Mesenchymal stem cell (in vitro differentiated cells and primary cell): ENCODE measurements around the gene COQ7.

Experiments
- DNase-seq: peaks from one replicate; pipeline ENCODE4 v3.0.0-alpha.2; 2013
- H2AFZ ChIP-seq: one replicate; pipeline ENCODE4 v1.6.1; 2013; ENCODE audit warnings: low read depth, mild to moderate bottlenecking, control low read depth, inconsistent platforms, low read length, moderate library complexity
- H2AK5ac ChIP-seq: 2 replicates; pipeline ENCODE4 v1.6.1; 2013; ENCODE audit warnings: low read length, moderate library complexity, mild to moderate bottlenecking, inconsistent platforms; ENCODE audit not compliant: severe bottlenecking
- H2BK120ac ChIP-seq: one replicate; pipeline ENCODE4 v1.6.1; 2013; ENCODE audit warnings: low read depth, mild to moderate bottlenecking, inconsistent platforms, low read length, moderate library complexity
- H2BK12ac ChIP-seq, 2 experiments: one replicate each; pipeline ENCODE4 v1.6.1; 2013; ENCODE audit warnings: inconsistent platforms in 2 of 2, low read length in 2 of 2, mild to moderate bottlenecking in 2 of 2, moderate library complexity in 2 of 2, control low read depth in 1 of 2
- H2BK15ac ChIP-seq: one replicate; pipeline ENCODE4 v1.6.1; 2013; ENCODE audit warnings: mild to moderate bottlenecking, low read depth, inconsistent platforms; ENCODE audit not compliant: poor library complexity, severe bottlenecking
- H2BK5ac ChIP-seq: 2 replicates; pipeline ENCODE4 v1.6.1; 2013; ENCODE audit warnings: low read depth, mild to moderate bottlenecking, low read length, control low read depth, inconsistent platforms; ENCODE audit not compliant: poor library complexity, severe bottlenecking
- H3K14ac ChIP-seq, 2 experiments: one replicate each; pipeline ENCODE4 v1.6.1; 2013; ENCODE audit warnings: inconsistent platforms in 2 of 2, low read length in 2 of 2, control low read depth in 1 of 2, mild to moderate bottlenecking in 1 of 2, moderate library complexity in 1 of 2
- H3K18ac ChIP-seq, 2 experiments: one replicate each; pipeline ENCODE4 v1.6.1; 2013; ENCODE audit warnings: inconsistent platforms in 2 of 2, low read length in 2 of 2, control low read depth in 1 of 2, low read depth in 1 of 2, mild to moderate bottlenecking in 1 of 2
- H3K23ac ChIP-seq, 2 experiments: one replicate each; pipeline ENCODE4 v1.6.1; 2013; ENCODE audit warnings: inconsistent platforms in 2 of 2, low read length in 2 of 2, mild to moderate bottlenecking in 2 of 2, moderate library complexity in 2 of 2, control low read depth in 1 of 2
- H3K27ac ChIP-seq: 2 replicates; pipeline ENCODE4 v1.5.1; 2013; ENCODE audit warnings: mild to moderate bottlenecking, moderate library complexity, low read length, control low read depth, inconsistent platforms; ENCODE audit not compliant: poor library complexity, severe bottlenecking
- H3K27me3 ChIP-seq, 2 experiments: 2 replicates each; pipeline versions ENCODE4 v1.6.1 to v1.7.0; 2013; ENCODE audit warnings: low read length in 2 of 2, mild to moderate bottlenecking in 2 of 2, moderate library complexity in 2 of 2, control low read depth in 1 of 2, inconsistent platforms in 1 of 2; ENCODE audit not compliant: control insufficient read depth in 1 of 2, insufficient read depth in 1 of 2
- H3K36me3 ChIP-seq, 2 experiments: 2 replicates each; pipeline versions ENCODE4 v1.6.1 to v1.7.0; 2013; ENCODE audit warnings: low read length in 2 of 2, control low read depth in 1 of 2, inconsistent platforms in 1 of 2, low read depth in 1 of 2, mild to moderate bottlenecking in 1 of 2; ENCODE audit not compliant: insufficient read depth in 2 of 2, control insufficient read depth in 1 of 2
- H3K4ac ChIP-seq, 2 experiments: one replicate each; pipeline ENCODE4 v1.6.1; 2013; ENCODE audit warnings: inconsistent platforms in 2 of 2, low read length in 2 of 2, mild to moderate bottlenecking in 2 of 2, moderate library complexity in 2 of 2, control low read depth in 1 of 2, low read depth in 1 of 2
- H3K4me1 ChIP-seq: 2 replicates; pipeline ENCODE4 v1.6.1; 2013; ENCODE audit warnings: low read depth, low read length, control low read depth; ENCODE audit not compliant: control insufficient read depth, insufficient read depth
- H3K4me2 ChIP-seq: 2 replicates; pipeline ENCODE4 v1.6.1; 2013; ENCODE audit warnings: low read length, mild to moderate bottlenecking, inconsistent platforms; ENCODE audit not compliant: poor library complexity, severe bottlenecking
- H3K4me3 ChIP-seq, 2 experiments: 2 replicates each; pipeline versions ENCODE4 v1.5.1 to v1.7.0; 2013; ENCODE audit warnings: low read length in 2 of 2, mild to moderate bottlenecking in 2 of 2, control low read depth in 1 of 2, low read depth in 1 of 2; ENCODE audit not compliant: insufficient read depth in 1 of 2
- H3K79me1 ChIP-seq: replicated peaks from 2 replicates; pipeline ENCODE4 v1.6.1; 2013; ENCODE audit warnings: mild to moderate bottlenecking, control low read depth, low read length, inconsistent platforms; ENCODE audit not compliant: poor library complexity, severe bottlenecking
- H3K9ac ChIP-seq: 2 replicates; pipeline ENCODE4 v1.7.0; 2013; ENCODE audit warnings: mild to moderate bottlenecking, low read length, moderate library complexity
- H3K9me3 ChIP-seq: 2 replicates; pipeline ENCODE4 v1.7.0; 2013; ENCODE audit warnings: mild to moderate bottlenecking, low read length; ENCODE audit not compliant: control insufficient read depth
- H4K8ac ChIP-seq: one replicate; pipeline ENCODE4 v1.6.1; 2013; ENCODE audit warnings: inconsistent platforms, mild to moderate bottlenecking, low read length, moderate library complexity
- H4K91ac ChIP-seq: one replicate; pipeline ENCODE4 v1.6.1; 2013; ENCODE audit warnings: mild to moderate bottlenecking, low read length, inconsistent platforms
- WGBS: methylation state at CpG from one replicate; pipeline ENCODE4 v1.1.7; 2013; ENCODE audit warnings: mixed read lengths; 5-methylcytosine and 5-hydroxymethylcytosine counted together

Gene COQ7

DNA sequence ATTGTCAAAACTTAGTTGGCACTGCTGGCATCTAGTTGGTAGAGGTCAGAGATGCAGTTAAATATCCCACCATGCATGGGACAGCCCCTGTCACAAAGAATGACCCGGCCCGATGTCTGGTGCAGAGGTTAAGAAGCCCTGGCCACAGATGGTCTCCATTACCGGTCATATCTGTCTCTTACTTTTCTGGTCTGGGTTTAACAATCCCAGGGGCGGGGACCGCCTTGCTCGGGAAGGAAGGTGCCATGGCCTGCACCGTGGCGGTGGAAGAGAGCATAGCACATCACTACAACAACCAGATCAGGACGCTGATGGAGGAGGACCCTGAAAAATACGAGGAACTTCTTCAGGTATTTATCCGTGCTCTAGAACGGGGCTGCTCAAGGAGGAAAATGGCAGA lies 8.1 kb downstream of the COQ7 start:
- Histone ChIP-seq H3K36me3 (peaks cover 22 to 67% of the 10 kb centered on the region in 2 experiments), H4K91ac (no peak overlapping the region), H2BK120ac (no peak overlapping the region), H2BK5ac (no peak overlapping the region), H3K4ac (no peak overlapping the region), H3K23ac (no peak overlapping the region), H3K9me3 (no peaks in the 10 kb centered on the region), H3K4me2 (no peak overlapping the region), H3K79me1 (peaks cover 6% of the 10 kb centered on the region), H4K8ac (no peak overlapping the region), H2AFZ (no peak overlapping the region), H3K27ac (no peak overlapping the region), H2BK15ac (no peak overlapping the region), H3K9ac (no peak overlapping the region), H3K4me1 (no peaks in the 10 kb centered on the region), H2BK12ac (no peak overlapping the region), H3K14ac (no peak overlapping the region), H3K4me3 (no peak overlapping the region), H3K27me3 (no peaks in the 10 kb centered on the region), H3K18ac (no peak overlapping the region), H2AK5ac (no peak overlapping the region)
- WGBS = 95% methylated on average over 12 of the region's 12 CpGs
- no peak for DNase-seq

DNA sequence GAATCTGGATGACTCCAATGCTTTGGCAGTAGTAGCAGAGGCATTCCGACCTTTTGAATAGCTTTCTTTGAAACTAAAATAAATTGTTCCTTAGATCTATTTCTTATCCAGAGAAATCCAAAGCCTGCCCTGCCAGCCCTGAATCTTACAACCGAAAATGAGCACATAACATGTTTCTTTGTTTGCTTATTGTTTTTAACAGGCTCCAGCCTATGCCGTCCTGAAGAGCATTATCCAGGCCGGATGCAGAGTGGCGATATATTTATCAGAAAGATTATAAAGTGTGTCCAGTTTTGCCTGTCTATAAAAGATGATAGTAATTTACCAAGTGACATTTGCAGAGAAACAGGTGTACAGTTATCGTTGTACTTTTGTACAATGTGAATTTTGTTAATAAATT lies 10.5 kb downstream of the COQ7 start:
- no peak overlapping the region for H2AK5ac ChIP-seq
- peaks cover 19 to 69% of the 10 kb centered on the region in 2 experiments for H3K36me3 ChIP-seq
- no peak overlapping the region for H3K9ac ChIP-seq
- H3K27ac ChIP-seq = no peak overlapping the region
- DNase-seq = no peak
- no peak overlapping the region for H2AFZ ChIP-seq
- no peak overlapping the region for H3K4me3 ChIP-seq
- no peak overlapping the region for H3K4ac ChIP-seq
- H2BK120ac ChIP-seq = no peak overlapping the region
- H3K23ac ChIP-seq = no peak overlapping the region
- H3K14ac ChIP-seq = no peak overlapping the region
- H2BK15ac ChIP-seq = no peak overlapping the region
- no peaks in the 10 kb centered on the region for H3K4me1 ChIP-seq
- H3K4me2 ChIP-seq = no peak overlapping the region
- H3K18ac ChIP-seq = no peak overlapping the region
- no peak overlapping the region for H2BK12ac ChIP-seq
- H3K9me3 ChIP-seq = no peaks in the 10 kb centered on the region
- no peaks in the 10 kb centered on the region for H3K27me3 ChIP-seq
- 96% methylated on average over 6 of the region's 6 CpGs for WGBS
- no peak overlapping the region for H4K8ac ChIP-seq
- H4K91ac ChIP-seq = no peak overlapping the region
- peaks cover 4% of the 10 kb centered on the region for H3K79me1 ChIP-seq
- no peak overlapping the region for H2BK5ac ChIP-seq

DNA sequence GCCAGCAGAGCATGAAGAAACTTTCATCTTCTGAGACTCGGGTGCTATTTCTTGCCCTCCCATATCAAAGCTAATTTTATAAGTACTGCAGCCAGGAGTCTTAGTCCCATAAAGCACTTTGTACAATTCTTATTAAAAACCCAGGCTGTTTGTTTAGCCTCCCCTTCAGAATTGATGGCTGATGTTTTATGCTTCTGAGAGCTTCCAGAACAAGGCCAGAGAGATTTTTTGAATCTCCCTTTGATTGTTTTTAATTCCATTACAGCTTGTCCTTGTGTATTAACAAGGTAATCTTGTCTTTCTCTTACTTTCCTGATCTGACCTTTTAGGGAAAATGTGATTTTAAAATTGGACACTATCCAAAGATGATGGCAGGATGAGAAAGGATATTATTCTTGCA lies 16.3 kb downstream of the COQ7 start:
- Histone ChIP-seq H3K18ac (no peak overlapping the region), H2BK15ac (no peak overlapping the region), H3K27ac (no peak overlapping the region), H2BK5ac (no peak overlapping the region), H3K27me3 (no peaks in the 10 kb centered on the region), H2BK12ac (no peak overlapping the region), H4K8ac (no peak overlapping the region), H3K4me1 (peaks cover 4% of the 10 kb centered on the region), H2AK5ac (no peak overlapping the region), H3K36me3 (peaks cover 3 to 28% of the 10 kb centered on the region in 2 experiments), H2BK120ac (no peak overlapping the region), H3K9ac (no peak overlapping the region), H3K4me2 (no peak overlapping the region), H3K23ac (no peak overlapping the region), H2AFZ (no peak overlapping the region), H3K79me1 (no peaks in the 10 kb centered on the region), H4K91ac (no peak overlapping the region), H3K4me3 (no peak overlapping the region), H3K4ac (no peak overlapping the region), H3K9me3 (no peaks in the 10 kb centered on the region), H3K14ac (no peak overlapping the region)
- WGBS = 88% methylated on average over 1 of the region's 1 CpG
- DNase-seq = no peak

DNA sequence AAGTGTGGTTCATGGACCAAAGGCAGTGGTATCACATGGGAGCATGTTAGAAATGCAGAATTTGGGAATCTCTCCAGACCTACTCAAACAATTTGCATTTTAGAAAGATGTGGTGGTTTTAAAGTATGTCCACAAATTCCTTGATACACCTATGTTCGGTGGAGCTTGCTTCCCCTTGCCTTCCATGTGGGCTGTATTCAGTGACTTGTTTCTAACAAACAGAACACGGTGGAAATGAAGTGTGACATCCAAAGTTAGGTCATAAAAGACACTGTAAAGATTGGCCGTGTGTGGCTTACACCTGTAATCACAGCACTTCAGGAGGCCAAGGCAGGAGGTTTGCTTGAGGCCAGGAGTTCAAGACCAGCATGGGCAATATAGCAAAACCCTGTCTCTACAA lies 16.7 kb downstream of the COQ7 start:
- H2BK5ac ChIP-seq = no peak overlapping the region
- no peak overlapping the region for H2BK15ac ChIP-seq
- no peak overlapping the region for H3K4me3 ChIP-seq
- H3K4ac ChIP-seq = no peak overlapping the region
- H3K23ac ChIP-seq = no peak overlapping the region
- no peaks in the 10 kb centered on the region for H3K27me3 ChIP-seq
- H3K4me1 ChIP-seq = peaks cover 4% of the 10 kb centered on the region
- no peak overlapping the region for H2BK120ac ChIP-seq
- H3K14ac ChIP-seq = no peak overlapping the region
- H3K18ac ChIP-seq = no peak overlapping the region
- no peak overlapping the region for H4K8ac ChIP-seq
- WGBS = 93% methylated on average over 3 of the region's 3 CpGs
- H3K27ac ChIP-seq = no peak overlapping the region
- H3K9ac ChIP-seq = no peak overlapping the region
- H3K79me1 ChIP-seq = no peaks in the 10 kb centered on the region
- H3K9me3 ChIP-seq = no peaks in the 10 kb centered on the region
- H2AFZ ChIP-seq = no peak overlapping the region
- H3K36me3 ChIP-seq = peaks cover 0 to 23% of the 10 kb centered on the region in 2 experiments
- no peak for DNase-seq
- no peak overlapping the region for H3K4me2 ChIP-seq
- no peak overlapping the region for H4K91ac ChIP-seq
- H2BK12ac ChIP-seq = no peak overlapping the region
- H2AK5ac ChIP-seq = no peak overlapping the region
